ENCODE results near the gene MMAB. TPM values are rescaled to one million over a fixed set of nuclear protein-coding genes. Genes with fewer than 3 reads are reported as not detected.

MMAB gene
- total RNA-seq, 3 donors from 2014 or later = 33.1 to 49.3 (median 38.4) TPM

DNA sequence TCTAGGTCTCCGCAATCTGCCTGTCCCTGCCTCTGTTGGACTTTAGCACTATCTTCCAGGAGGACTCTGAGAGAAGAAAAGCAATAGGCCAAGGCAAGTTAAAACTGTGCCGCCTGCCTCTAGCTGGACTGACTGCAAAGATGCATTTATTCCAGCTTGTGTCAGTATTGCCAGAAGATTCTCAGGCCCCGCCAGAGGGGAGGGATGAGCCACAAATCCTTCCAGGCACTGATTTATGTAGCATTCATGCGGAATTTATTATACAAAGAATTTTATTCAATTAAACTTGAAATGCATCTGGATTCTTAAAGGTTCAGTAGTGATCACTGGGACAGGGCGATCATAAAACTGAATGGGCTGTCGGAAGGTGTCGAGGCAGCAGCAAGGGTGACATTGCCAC lies 19.8 kb downstream of the MMAB start:
- ATAC-seq (no peak), DNase-seq (no peak)
- H3K27me3 Mint-ChIP-seq (ENCODE audit: low read depth) = peaks cover 2% of the 10 kb centered on the region
- peaks cover 5% of the 10 kb centered on the region for H3K36me3 Mint-ChIP-seq (ENCODE audit: insufficient read depth)
- no peaks in the 10 kb centered on the region for H3K4me1 Mint-ChIP-seq (ENCODE audit: low read depth)
- no peak overlapping the region for H3K4me3 Mint-ChIP-seq
- no peaks in the 10 kb centered on the region for H3K9me3 Mint-ChIP-seq

DNA sequence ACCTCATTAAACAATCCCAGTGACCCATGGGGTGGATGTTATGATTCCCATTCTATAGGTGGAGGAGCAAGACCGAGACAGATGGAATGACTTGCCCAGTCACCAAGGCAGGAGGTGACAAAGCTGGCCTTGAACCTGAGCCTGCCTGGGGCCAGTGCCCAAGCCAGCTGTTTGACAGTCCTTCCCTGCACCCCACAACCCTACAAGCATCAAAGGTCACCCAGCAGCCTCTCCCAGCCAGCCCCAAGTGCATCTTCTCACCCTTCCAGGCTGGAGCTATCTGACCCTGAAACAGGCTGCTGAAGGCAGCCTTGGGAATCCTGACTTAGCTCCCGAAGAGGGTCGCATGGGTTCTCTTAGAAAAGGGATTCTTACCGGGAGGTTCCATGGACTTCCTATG lies 20.3 kb downstream of the MMAB start:
- Mint-ChIP-seq H3K4me1 (ENCODE audit: low read depth) (no peaks in the 10 kb centered on the region), H3K4me3 (no peak overlapping the region), H3K36me3 (ENCODE audit: insufficient read depth) (peaks cover 5% of the 10 kb centered on the region), H3K9me3 (no peaks in the 10 kb centered on the region), H3K27me3 (ENCODE audit: low read depth) (peaks cover 7% of the 10 kb centered on the region)
- ATAC-seq (no peak), DNase-seq (no peak)

DNA sequence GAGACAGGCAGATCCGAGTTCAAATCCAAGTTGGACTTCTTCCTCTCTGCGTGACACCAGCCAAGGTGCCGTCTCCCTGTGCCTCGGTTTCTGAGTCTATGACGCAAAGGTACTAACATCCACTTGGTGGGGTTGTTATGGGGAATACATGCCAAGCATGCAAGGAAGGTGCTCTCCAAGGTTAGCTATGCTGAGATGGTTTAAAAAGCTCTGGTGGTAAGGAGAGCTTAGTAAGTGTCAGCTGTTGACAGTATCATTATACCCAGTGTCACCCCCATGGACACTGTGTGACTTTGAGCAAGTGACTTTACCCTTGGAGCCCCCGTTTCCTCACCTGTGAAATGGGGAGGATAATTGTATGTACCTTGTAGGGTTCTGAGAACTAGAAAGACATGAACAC lies 22.2 kb downstream of the MMAB start:
- H3K27me3 Mint-ChIP-seq (ENCODE audit: low read depth) = peaks cover 19% of the 10 kb centered on the region
- H3K4me3 Mint-ChIP-seq = no peak overlapping the region
- no peaks in the 10 kb centered on the region for H3K36me3 Mint-ChIP-seq (ENCODE audit: insufficient read depth)
- ATAC-seq (no peak), DNase-seq (no peak)
- H3K9me3 Mint-ChIP-seq = no peaks in the 10 kb centered on the region
- H3K4me1 Mint-ChIP-seq (ENCODE audit: low read depth) = no peaks in the 10 kb centered on the region

DNA sequence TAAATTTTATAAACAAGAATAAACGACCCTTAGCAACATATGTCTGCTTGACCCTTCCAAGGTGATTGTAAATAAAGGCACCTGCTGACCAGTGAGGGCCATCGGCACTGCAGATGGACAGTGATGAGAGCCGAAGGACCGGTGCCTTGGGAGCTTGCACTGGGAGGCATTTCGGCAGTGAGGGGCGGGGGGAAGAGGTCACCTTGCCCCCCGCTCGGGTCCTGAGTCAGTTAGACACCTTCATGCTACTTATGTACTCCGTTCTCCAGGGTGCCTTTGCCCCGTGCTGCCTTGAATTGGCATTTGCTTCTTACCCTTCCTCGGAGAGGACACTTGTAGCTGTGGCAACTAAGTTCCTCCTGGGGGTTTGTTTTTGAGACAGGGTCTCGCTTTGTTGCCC lies 23.0 kb downstream of the MMAB start:
- DNase-seq (no peak), ATAC-seq (no peak)
- no peak overlapping the region for H3K4me3 Mint-ChIP-seq
- H3K36me3 Mint-ChIP-seq (ENCODE audit: insufficient read depth) = no peaks in the 10 kb centered on the region
- peaks cover 19% of the 10 kb centered on the region for H3K27me3 Mint-ChIP-seq (ENCODE audit: low read depth)
- H3K9me3 Mint-ChIP-seq = no peaks in the 10 kb centered on the region
- H3K4me1 Mint-ChIP-seq (ENCODE audit: low read depth) = peaks cover 5% of the 10 kb centered on the region

DNA sequence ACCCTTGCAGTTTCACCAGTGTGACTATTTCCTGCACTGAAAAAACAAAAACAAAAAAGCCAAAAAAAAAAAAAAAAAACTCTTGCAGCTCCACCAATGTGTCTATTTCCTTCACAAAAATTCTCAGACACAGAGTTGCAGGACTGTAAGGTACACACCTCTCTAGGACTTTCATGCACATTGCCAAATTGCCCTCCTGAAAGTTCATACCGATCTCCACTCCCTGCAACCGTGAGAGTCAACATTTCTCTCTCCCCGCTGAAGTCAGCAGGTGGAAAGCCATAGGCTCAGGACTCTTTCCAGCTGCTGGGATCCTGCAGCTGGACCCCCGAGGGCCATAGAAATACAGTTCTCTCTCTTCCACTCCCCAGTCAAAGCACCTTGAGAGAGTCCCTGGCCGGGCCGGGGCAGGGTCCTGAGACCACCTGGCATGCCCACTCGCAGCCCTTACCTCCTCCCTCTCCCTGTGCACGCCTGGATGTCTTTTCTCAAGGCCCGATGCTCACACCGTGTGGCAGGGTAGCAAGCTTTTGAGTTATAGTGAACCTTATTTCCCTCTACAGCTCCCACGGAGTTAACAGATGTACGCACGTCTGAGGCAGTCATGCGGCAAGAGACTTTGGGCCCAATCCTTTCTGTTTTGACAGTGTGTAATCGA lies 23.6 kb downstream of the MMAB start:
- H3K36me3 Mint-ChIP-seq (ENCODE audit: insufficient read depth) = no peaks in the 10 kb centered on the region
- H3K4me3 Mint-ChIP-seq = no peak overlapping the region
- DNase-seq (no peak), ATAC-seq (no peak)
- no peaks in the 10 kb centered on the region for H3K9me3 Mint-ChIP-seq
- H3K27me3 Mint-ChIP-seq (ENCODE audit: low read depth) = peaks cover 19% of the 10 kb centered on the region
- H3K4me1 Mint-ChIP-seq (ENCODE audit: low read depth) = peaks cover 10% of the 10 kb centered on the region

DNA sequence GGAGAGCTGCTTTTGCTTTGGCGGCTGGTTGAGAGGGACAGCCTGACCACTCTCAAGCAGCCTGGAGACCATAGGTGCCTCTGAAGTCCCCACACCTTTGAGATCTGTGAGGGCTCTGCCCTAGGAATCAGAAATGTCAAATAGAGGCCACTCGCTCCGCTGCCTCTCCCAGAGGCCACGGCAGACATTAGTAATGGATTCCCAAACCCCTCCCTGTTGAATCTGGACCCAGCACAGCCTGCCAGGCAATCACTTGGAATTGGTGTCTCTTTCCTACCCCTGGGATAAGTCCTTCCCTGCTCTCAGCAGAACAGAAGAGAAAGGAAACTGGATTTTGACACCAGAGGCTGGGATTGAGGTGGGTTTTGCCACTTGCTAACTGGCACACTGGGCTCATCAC lies 25.0 kb downstream of the MMAB start:
- no peak for DNase-seq
- Mint-ChIP-seq H3K9me3 (no peaks in the 10 kb centered on the region), H3K4me3 (no peak overlapping the region), H3K27me3 (ENCODE audit: low read depth) (peaks cover 19% of the 10 kb centered on the region), H3K36me3 (ENCODE audit: insufficient read depth) (no peaks in the 10 kb centered on the region), H3K4me1 (ENCODE audit: low read depth) (peaks cover 12% of the 10 kb centered on the region)
- no peak for ATAC-seq

DNA sequence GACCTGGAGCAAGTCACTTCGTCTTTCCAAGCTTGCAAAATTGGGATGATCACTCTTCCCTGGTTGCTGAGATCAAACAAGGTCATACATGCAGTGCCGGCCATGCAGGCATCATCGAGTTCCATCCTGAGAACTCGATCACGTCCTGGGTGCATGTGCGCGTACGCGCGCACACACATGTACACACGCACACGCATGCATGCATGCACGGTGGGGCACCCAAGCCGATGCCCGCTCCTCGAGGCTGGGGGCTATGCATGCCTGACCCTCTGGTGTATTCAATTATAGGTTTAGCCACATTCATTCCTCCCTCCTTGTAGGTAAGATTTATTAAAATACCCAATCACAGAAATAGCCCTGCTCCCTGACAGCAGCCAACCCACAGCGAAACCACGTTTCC lies 26.0 kb downstream of the MMAB start:
- ATAC-seq = no peak
- DNase-seq = no peak
- H3K9me3 Mint-ChIP-seq = no peaks in the 10 kb centered on the region
- H3K36me3 Mint-ChIP-seq (ENCODE audit: insufficient read depth) = no peaks in the 10 kb centered on the region
- peaks cover 12% of the 10 kb centered on the region for H3K4me1 Mint-ChIP-seq (ENCODE audit: low read depth)
- no peak overlapping the region for H3K4me3 Mint-ChIP-seq
- H3K27me3 Mint-ChIP-seq (ENCODE audit: low read depth) = peaks cover 19% of the 10 kb centered on the region

DNA sequence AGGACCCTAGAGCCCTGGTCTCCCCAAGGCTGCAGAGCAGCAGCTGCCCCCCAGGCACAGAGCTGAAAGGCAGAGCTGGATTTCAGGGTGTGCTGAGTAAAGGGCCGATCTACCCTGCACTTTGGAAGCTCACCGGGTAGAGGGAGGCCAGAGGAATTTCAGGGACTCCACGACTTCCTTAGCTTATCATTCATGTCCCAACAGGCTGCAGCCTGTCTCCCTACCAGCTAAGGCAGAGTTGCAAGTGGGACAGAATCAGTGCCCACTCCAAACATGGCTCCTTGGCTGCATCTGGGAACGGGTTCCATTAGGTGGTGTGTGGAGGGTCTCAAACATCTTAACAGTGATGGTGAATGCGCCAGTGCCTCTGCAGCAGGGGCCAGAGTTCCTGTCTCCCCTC lies 27.5 kb downstream of the MMAB start:
- H3K4me1 Mint-ChIP-seq (ENCODE audit: low read depth) = peaks cover 12% of the 10 kb centered on the region
- H3K9me3 Mint-ChIP-seq = no peaks in the 10 kb centered on the region
- peaks cover 19% of the 10 kb centered on the region for H3K27me3 Mint-ChIP-seq (ENCODE audit: low read depth)
- no peak for ATAC-seq
- no peaks in the 10 kb centered on the region for H3K36me3 Mint-ChIP-seq (ENCODE audit: insufficient read depth)
- H3K4me3 Mint-ChIP-seq = no peak overlapping the region
- no peak for DNase-seq

DNA sequence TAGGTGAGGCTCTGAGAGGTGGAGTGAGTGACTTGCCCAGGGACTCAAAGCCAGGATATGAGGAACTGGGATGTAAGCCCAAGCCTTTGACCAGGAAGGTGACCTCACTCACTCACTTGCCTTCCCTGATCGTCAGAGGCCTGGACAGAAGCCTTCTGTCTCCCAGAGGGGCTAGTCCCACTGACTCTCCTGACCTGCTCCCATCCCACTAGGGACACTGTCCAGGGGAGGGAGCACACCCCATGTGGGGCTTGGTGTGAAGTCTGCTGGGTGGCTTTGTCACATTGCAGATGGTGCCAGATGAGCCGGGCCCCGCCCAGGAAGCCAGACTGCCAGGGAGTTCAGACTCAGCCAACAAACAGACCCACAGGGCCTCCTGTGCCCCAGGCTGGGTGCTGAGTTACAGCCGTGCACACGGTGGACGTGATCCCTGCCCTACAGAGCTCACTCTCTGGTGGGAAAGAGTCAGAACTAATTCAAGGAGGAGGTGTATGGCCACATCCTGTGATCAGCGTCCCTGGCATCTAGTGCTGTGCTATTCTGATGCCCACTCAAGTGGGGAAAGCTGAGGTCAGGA lies 28.3 kb downstream of the MMAB start:
- Mint-ChIP-seq H3K27me3 (ENCODE audit: low read depth) (peaks cover 19% of the 10 kb centered on the region), H3K9me3 (no peaks in the 10 kb centered on the region), H3K36me3 (ENCODE audit: insufficient read depth) (no peaks in the 10 kb centered on the region), H3K4me1 (ENCODE audit: low read depth) (peaks cover 12% of the 10 kb centered on the region), H3K4me3 (no peak overlapping the region)
- DNase-seq = no peak
- no peak for ATAC-seq

DNA sequence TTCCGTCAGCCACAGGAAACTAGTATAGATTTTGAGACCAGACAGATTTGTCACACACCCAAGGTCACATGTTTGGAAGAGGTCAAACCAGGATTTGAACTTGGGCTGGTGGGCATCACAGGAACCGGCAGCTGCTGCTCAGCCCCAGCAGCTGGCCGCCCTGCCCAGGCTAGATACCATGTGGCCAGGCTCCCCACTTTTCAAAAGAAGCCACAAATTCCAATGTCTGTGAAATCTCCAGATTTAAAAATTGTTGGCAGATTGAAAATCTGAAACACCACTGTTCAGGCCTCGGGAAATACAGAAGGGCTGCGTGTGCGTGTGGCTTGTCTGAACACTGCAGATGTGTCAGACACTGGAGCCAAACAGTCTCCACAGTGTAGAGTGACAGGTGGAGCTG lies 30.4 kb downstream of the MMAB start:
- no peak for DNase-seq
- peaks cover 12% of the 10 kb centered on the region for H3K4me1 Mint-ChIP-seq (ENCODE audit: low read depth)
- H3K4me3 Mint-ChIP-seq = no peak overlapping the region
- no peak for ATAC-seq
- no peaks in the 10 kb centered on the region for H3K36me3 Mint-ChIP-seq (ENCODE audit: insufficient read depth)
- H3K9me3 Mint-ChIP-seq = no peaks in the 10 kb centered on the region
- H3K27me3 Mint-ChIP-seq (ENCODE audit: low read depth) = peaks cover 11% of the 10 kb centered on the region

DNA sequence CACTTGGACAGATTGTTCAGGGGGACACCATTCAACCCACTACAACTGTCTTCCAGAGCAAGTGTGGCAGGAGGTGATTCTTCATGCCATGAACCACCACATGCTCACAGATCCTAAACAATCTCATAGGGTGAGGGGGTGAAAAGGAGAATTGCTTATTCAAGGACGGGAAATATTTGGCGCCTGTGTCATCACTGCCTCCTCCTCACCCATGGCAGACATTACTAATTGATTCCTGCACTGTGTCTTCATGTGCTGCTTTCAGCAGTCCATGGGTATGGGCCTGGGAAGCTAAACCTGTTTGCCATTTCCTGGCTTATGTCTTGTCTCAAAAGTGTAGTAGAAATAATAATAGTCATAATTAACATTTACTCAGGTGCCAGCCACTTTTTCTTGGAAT lies 31.3 kb downstream of the MMAB start:
- H3K4me1 Mint-ChIP-seq (ENCODE audit: low read depth) = peaks cover 12% of the 10 kb centered on the region

DNA sequence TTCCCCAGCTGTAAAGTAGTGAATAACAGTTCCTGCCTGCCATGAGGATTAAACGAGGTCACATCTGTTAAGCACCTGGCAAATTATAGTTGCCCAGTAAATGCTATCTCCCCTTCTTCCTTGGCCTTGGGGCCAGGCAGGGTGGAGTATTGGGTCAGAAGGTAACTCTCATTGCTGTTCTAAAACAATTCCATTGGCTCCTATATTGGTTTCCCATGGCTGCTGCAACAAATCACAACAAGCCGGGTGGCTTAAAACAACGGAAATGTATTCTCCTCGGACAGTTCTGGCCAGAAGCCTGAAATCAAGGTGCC lies 31.9 kb downstream of the MMAB start:
- ATAC-seq = no peak
- H3K4me1 Mint-ChIP-seq (ENCODE audit: low read depth) = peaks cover 12% of the 10 kb centered on the region
- no peaks in the 10 kb centered on the region for H3K36me3 Mint-ChIP-seq (ENCODE audit: insufficient read depth)
- no peaks in the 10 kb centered on the region for H3K27me3 Mint-ChIP-seq (ENCODE audit: low read depth)
- DNase-seq = no peak
- no peaks in the 10 kb centered on the region for H3K9me3 Mint-ChIP-seq
- H3K4me3 Mint-ChIP-seq = no peak overlapping the region

More for the DNA sequence above, 31.3 kb downstream of the MMAB start:
- Mint-ChIP-seq H3K9me3 (no peaks in the 10 kb centered on the region), H3K4me3 (no peak overlapping the region), H3K36me3 (ENCODE audit: insufficient read depth) (no peaks in the 10 kb centered on the region), H3K27me3 (ENCODE audit: low read depth) (peaks cover 3% of the 10 kb centered on the region)
- DNase-seq = no peak
- no peak for ATAC-seq

DNA sequence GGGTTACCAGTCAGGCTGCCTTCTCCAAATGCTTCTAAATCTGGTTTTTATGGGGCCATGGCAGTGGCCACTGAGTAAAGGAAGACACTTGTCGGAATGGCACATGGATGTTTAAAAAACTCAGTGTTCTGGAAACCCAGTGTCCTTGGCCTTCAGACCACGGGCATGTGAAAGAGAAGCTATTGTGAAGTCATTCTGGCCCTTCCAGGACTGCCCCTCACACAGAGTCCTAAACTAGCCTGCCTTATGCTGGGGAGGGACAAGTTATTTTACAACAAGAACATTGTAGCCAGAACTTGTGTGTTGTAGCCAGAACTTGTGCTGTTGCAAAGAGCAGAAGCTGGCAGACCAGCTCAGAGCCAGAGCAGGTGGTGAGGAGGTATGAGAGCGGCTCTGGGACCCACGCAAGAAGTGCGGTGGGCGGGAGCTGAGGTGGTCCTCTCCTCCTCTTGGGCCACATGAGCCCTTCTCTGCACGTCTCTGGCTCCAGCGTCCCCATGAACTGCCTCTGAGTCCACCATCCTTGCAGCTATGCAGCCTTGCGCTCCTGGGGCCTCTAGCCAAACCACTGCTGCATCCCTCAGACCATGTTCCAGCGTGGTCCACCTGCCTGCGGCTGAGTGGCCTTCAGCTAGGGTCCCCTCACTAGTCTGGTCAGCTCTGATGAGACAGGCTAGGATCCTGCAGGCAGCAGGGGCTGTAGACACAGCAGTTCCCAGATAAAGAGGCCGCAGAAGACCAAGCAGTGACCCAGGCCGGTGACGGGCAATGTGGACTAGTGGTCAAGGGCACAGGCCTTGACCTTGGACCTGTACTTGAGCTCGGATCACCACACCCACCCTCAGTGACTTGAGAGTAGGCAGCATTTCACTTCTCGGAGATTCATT lies 32.5 kb downstream of the MMAB start:
- no peak for ATAC-seq
- Mint-ChIP-seq H3K27me3 (ENCODE audit: low read depth) (no peaks in the 10 kb centered on the region), H3K4me3 (no peak overlapping the region), H3K4me1 (ENCODE audit: low read depth) (peaks cover 12% of the 10 kb centered on the region), H3K9me3 (no peaks in the 10 kb centered on the region), H3K36me3 (ENCODE audit: insufficient read depth) (peaks cover 3% of the 10 kb centered on the region)
- no peak for DNase-seq

DNA sequence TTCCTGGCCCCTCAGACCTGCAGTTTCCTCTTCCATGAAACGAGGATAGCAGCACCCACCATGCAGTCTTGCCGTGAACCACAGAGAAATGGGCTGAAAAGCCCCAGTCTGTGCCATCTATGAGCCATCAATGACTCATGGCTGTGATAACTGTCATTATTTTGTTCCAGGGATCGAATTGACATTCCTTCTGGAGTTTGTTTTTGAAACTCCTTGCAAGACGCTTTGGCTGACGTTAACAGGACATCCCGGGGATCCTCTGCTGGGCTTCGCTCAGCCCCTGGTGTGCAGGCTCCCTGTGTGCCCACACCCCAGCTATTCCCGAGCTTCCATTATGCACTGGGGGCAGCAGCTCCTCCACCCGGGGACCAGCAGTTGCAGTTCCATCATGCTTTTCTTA lies 33.8 kb downstream of the MMAB start:
- ATAC-seq (no peak), DNase-seq (no peak)
- Mint-ChIP-seq H3K4me3 (no peak overlapping the region), H3K36me3 (ENCODE audit: insufficient read depth) (peaks cover 3% of the 10 kb centered on the region), H3K4me1 (ENCODE audit: low read depth) (no peaks in the 10 kb centered on the region), H3K9me3 (no peaks in the 10 kb centered on the region), H3K27me3 (ENCODE audit: low read depth) (no peaks in the 10 kb centered on the region)

Measured in activated T-cell treated with anti-CD3 and anti-CD28 coated beads, Interleukin-2, amount 50 U/mL, for 4 hours (primary cell).